NCI-H2227 (cell line): ENCODE results near the gene ZNF438.
A peak's percentile ranks its signal among the peaks of the same experiment; 100 is the strongest.

Experiments
- DNase-seq: peaks from one replicate; lab custom pipeline; 2025; ENCODE audit not compliant: unreplicated experiment; lab: John Stamatoyannopoulos, UW

Gene ZNF438

DNA sequence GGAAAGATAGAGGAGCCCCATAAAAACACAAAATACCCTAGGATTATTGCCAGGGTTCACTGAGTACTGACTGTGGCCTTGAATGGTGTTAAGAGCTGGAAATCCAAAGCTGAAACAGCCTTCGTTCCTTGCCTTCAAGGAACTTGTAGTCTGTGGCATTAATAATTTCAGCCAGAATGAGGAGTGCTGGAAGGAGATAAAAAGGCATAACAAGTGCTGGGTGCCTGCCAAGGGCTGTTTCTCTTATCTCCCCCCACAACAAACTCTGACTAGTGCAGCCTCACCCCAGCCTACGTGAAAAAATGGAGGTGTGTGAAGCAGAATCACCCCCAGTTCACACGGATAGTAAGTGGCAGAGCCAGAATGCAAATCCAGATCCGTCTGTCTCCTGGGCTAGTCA is 203.0 kb downstream of the ZNF438 start:
- DNase-seq, result no peak

DNA sequence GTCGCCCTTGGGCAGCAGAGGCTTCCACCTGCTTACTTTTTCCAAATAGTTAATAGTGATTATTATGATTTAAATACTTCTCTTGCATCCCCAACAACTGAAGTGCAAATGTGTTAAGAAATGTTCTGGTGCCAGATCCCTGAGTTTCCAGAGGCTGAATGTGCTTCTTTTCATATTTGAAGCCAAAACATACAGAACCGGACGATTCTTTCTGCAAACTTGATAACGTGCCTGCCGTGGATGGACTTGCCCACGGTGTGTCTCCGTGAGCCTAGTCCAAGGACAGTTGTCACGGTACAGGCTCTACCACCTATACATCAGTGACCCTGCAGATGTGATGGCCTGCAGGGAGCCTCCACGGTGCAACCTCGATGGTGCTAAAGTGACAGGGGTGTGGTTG is 203.5 kb downstream of the ZNF438 start:
- no peak for DNase-seq

DNA sequence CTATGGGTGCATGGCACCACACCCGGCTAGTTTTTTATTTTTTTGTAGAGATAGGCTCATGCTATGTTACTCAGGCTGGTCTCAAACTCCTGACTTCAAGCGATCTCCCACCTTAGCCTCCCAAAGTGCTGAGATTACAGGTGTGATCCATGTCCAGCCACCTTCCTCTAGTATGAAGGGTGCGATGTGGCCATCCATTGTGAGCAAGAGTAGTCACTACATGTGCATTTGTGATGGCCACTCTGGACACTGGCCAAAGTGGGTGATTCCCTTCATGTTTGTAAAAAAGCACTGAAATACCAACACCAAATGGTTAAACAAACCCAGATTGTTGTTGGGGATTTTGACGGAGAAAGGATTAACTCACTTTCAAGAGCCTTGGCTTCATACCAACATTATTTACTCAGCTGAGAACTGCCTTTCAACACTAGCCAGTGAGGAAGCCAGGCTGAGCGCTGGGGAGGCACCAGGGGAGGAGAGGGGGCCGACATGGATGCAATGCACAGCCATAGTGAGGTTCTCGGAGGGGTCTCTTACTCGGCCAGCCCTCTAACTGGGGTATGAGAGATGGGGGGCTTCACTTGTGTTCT is 204.0 kb downstream of the ZNF438 start:
- no peak for DNase-seq

DNA sequence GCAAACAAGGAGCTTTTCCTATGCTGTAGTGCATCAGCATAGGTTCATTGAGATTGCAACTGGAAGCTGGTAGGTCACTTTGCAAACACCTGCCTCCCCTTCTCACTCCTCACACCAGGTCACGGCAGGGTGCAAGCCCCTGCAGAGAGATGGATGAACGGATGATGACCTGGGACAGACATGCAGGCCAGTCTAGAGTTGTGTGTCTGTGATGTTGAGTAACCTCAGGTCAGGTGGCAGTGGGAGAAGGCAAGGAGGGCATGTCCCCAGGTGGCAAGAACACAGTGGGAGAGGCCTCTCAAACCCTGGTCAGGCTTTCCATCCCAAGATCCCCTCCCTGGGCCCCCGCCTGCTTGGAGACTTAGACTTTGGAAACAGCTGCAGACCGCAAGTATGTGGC is 205.0 kb downstream of the ZNF438 start:
- DNase-seq, result no peak

DNA sequence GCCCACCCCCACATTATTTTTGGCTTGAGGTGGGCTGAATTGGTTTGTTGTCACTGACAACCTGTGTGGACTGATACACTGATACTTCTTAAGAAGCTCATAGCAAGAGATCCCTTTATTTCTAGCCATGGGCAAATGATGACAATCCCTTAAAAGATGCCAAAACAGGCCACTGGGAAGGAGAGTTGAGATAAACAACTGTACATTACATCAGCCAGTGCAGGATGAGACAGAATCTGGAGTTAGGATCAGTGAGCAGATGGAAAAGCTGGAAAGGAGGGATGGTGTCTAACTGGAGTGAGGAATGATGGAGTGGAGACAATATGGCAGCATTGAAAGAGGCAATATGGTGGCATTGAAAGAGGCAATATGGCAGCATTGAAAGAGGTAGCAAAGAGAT is 206.2 kb downstream of the ZNF438 start:
- no peak for DNase-seq

DNA sequence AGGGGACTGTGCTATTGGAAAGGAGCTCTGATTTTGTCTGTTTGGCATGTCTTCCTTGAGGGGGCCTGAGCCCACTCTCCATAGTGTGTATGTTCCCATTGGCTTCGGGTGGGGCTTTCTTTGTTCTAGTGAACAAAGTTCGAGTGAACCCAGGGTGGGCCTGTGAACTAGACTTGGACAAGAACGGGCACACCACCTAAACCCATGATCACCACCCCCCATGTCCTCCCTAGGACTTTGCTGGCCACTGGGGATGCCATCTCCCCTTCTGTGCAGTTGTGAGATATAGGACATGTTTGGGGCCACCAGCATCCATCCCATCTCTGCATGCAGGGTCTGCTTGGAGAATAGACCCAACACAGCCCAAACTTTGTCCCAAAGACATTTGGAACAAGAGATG is 206.6 kb downstream of the ZNF438 start:
- DNase-seq, result no peak

DNA sequence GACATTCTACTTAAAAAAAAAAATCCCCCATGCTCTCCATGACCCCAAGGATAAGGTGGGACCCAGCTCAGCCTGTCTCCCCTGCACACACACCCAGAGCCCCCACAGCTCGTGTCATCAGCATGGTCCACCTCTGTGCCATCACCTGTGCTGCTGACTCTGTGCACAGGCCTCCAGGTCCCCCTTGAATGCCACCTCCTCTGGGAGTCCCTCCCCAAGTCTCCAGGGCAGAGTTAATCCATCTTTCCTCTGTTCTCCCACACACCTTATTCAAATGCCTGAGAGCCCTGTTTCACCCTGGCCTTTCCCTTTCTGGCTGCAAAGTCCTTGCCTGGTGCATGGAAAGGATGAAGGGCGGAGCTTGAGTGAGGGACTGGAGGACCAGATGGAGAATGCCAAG is 208.0 kb downstream of the ZNF438 start:
- no peak for DNase-seq

DNA sequence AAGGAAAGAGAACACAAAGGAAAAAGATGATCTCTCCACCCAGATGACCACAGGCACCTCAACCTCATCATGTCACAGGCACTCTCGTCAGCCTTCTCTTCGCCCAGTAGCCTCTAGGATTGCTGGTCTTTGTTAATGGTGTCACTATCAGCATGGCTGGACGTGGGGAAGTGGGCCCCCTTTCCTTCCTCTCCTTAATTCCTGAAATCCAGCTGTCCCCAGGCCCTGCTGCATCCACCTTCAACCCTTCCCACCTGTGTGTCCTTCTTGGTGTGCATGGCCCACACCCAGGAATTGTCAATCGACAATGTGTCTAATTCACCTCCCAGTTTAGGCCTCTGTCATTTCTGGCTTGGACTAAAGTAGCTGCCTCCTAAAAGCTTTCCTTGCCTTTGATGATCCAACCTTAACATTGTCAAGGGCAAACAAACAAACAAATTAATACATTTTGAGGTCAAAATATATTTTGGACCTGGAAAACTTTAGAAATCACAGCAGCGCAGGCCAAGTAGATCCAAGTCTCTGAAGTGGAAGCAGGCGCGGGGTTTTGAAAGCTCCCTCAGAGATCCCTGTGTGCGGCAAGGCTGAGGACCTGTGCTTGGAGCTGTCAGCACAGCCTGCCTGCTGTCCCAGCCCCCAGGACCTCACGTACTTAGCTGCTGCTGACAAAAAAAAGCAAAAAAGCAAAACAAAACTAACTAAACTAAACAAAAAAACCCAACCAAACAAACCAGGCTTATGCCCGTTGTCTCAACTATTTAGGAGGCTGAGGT is 208.8 kb downstream of the ZNF438 start:
- no peak for DNase-seq

DNA sequence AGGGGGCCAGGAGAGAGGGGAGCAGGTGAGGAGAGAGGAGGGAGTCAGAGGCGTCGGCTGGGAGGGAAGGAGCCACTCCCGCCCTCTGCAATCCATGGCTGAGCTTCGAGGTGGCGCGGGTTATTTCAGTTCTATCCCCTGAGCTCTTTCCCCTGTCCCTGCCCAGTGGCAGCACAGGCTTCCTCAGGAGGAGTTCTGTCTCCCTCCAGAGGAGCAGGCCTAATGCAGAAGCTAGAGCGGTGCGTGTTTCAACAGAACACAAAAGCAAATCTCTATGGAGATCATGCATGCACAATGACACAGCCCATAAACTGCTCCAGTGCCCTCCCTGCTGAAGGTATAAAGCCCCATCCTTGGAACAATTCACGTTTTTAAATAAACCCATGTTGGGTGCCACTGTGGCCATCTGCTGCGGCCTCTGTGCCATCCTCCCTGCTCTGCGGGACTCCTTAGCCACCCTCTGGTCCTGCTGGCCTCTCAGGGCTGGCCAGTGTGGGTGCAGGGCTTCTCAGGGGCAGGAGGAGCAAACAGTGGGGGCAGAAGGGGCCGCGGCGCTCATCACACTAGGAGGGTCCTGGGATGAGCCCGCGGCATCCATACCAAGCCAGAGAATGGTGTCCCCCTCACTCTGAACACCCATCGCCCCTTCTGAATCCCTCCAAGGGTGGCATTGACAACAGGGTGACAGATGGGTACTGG is 209.5 kb downstream of the ZNF438 start:
- no peak for DNase-seq

DNA sequence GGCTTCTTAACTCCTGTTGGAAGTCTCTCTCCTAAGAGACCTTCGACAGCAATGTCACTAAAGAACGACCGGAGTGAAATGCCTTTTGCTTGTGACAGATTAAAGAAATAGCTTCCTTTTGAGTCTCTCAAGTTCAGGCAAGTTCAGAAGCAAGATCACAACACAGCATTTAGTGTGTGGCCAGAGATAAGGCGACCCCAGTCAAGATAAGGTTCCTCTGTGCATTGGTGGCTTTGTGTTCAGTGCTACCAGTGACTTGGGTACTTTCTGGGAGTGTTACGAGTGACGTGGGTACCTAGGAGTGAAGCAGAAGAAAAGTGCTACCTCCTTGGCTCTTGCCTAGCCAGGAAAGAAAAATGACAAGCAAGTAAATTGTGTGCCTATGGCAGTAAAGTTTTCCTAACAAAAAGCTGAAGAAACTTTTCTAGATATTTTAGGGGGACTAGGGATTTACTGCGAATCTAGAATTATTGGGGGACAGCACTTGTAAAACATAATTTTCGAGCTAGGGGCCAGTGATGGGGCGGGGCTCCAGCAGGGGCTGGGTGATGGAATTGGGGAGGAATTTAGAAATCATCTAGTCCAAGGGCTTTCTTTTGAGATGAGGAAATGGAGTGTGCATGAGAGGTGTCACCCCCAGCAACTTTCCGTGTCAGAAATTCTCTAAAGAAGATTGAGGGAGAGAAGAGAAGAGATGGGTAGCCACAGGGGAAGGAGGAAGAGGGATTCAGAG is 210.2 kb downstream of the ZNF438 start:
- DNase-seq, result no peak

DNA sequence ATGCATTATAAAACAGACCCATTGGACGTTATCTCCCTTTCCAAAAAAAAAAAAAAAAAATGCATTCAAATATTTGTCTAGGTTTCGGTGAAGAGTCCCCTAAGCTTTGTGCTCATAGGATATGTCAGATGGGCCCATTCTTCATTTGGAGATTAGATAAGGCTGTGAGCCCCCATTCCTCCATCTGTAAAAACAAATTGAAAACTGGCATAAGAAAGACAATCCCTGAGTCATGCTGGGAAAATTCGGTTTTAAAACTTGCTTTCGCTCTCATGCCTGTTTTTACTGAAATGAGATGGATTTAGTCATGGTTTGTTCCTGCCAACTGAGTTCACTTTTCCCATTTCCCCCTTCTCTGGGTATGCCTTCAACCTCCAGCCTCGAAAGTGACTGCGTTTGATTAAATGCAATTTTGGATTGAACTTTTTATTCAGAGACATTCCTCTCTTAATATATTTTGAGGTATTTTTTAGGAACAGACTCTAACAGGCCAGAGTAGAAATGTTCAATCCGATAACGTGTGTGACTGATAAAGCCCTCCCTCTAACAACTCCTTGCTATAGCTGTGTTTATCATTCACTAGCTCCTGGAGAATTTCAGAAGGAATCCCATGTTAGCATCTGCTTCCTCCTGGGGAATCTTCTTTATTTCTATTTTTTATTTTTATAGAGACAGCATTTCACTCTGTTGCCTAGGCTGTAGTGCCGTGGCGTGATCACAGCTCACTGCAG is 211.2 kb downstream of the ZNF438 start:
- no peak for DNase-seq

DNA sequence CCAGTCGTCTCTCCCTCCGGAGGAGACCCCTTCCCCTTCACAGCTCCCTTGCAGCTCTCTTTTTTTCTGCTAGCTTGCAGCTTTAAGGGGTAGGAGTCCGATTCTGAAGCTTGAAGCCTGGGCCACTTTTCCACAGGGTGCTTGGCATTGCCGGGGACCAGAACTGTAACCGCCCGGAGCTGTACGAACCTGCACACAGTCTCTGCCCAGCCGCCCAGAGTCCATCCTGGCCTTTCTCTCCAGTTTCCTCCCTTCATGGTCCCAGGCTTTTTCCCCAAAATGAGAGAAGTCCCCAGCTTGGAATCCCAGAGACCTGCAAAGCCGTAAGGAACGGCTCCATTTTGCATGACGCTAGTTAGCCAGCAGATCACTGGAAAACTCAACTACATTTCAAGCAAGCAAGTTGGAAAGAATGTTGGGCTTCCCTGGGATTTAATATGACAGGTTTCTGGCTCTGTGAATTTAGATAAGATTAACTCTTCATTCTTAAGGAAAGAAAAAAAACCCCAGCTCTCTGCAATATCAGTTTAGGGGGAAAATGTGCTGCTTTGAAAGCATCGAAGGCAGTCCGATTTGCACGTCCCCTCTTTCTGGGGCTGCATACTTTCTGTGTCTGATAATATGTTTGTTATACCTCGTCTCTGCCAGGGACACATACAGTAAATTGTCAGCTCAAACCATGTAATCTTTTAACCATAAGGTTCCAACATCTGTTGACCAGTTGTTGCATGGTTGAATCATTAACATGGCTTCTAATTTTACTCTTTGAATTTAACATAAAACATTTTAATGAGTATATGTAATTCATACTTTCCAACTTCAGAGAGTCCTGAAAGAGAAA is 212.1 kb downstream of the ZNF438 start:
- no peak for DNase-seq

DNA sequence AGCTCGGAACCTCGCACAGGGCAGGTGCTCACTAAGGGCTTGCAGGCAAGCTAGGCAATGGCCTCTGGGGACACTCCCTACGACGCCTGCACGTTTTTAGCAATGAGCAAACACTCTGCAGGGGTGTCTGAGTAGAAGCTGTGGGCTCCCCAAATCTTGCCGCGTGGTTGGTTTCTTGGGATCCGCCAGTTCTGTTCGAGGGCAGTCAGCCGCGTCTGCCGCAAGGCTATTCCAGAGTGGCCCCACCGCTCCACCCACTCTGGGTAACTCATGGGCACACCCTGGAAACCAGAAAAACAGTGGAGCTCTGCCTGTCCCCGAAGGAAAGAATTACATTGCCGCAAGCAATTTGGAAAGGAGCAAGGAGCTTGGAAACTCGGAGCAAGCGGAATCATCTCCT is 212.8 kb downstream of the ZNF438 start:
- no peak for DNase-seq

DNA sequence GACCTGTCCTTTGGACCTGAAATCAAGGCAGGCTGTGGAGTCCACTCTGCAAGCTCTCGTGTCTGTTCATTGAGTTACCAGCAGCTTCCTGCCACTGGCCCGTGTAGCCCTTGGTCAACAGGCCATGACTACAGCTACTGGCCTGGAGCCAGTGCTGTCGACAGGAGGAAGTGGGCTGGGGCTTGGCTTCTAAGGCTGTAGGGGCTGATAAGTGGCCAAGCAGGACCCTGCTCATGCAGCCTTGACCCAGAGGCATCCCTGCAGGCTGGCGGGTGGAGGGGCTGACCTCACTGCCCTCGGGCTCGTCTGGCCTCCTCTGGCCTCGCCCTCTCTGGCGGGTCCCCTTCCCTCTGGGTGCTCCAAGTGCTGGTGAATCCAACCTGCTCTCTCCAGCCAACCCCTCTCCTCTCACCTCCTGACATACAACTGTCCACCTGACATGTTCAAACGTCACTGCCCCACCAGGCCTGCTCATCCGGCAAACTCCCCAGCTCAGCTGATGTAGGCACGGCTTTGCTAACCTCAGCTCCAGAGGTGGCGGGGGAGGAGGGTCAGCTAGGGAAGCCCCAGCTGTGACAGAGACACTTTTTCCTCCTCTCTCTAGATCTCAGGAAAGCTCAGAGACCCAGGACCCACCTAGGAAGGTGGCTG is 213.5 kb downstream of the ZNF438 start:
- no peak for DNase-seq

DNA sequence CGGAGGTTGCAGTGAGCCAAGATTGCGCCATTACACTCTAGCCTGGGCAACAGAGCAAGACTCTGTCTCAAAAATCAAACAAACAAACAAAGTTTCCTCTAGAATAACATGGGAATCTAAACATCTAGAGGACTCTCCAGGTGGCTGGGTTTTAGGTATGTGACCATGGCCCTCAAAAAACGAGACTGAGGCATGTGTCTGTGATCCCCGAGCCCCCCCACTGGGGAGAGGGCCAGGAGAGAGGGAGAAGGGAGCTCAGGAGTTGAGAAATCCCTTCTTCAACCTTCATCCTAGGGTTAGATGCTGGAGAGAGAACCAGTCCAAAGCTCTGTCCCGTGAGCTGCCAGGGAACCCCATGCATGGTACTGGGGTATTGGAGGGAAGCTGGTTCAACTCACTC is 214.1 kb downstream of the ZNF438 start:
- no peak for DNase-seq

DNA sequence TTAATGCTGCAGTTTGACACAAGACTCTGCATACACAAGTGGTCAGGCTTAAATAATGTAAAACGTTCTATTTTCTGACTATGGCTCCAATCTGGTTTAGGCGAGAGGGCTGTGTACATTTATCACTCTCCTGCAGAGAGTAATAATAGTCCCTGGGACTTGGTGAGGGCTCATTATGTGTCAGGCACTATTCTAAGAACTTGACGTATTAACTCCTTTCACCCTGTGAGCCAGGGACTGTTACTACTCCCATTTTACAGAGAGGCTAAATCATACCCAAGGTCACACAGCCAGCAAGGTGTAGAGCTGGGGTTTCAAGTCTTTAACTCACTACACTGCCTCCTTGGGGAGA is 214.9 kb downstream of the ZNF438 start:
- DNase-seq, result peak; percentile 69

DNA sequence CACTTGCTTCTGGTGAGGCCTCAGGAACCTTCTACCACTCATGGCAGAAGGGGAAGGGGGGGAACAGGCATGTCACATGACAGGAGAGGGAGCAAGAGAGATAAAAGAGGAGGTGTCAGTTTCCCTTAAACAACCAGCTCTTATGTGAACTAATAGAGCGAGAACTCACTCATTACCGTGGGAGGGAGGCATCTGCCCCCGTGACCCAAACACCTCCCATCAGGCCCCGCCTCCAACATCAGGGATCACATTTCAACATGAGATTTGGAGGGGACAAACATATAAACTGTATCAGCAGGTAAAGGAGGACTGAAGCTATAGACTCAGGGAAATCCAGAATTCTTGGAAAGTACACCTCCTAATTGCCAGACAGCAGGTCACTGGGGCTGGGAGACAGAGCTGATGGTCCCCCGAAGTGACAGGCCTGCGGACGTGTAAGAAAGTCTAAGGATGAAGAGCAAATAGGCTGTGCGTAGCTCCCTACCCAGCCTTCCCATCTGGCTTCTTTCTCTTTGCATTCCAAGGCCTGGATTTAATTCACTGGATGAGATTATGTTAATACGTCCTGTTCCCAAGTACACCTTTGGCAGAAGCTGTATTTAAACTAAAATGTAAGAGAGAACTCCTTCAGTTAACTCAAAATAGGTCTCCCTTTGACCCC is 215.4 kb downstream of the ZNF438 start:
- peak; percentile 23 for DNase-seq

DNA sequence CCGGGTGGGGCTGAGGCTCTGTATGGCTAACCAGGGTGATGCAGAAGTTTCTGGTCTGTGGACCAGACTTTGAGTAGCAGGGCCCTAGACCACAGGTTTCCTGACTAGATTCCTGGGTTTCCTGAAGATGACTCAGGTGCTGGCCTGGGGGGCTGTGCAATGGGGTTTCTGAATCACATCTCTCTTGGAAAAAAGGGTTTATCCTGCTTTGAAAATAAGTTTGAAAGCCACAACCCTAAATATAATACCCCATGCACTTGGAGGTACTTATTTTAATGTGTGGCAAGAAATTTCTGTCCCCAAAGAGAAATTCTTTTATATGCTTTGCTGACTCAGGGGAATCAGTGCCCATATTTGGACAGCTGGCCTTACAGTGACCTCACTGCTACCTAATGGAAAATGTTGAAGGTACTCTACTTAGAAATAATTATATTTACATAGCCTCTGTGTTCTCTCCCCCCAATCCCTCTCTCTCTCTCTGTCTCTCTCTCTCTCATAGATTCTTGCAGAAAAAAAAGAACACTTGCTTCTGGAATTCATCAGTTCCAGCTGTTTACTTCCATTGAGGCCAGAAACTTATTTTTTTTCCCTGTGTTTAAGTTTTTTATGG is 217.7 kb downstream of the ZNF438 start:
- no peak for DNase-seq
